ENCODE results near the gene MRPS5. TPM values are rescaled to one million over a fixed set of nuclear protein-coding genes. Genes with fewer than 3 reads are reported as not detected.

The MRPS5 gene
- total RNA-seq, result 10 to 100 TPM; 66.0 to 70.6 TPM
- 10 to 100 TPM; 43.4 to 51.1 TPM for polyA plus RNA-seq

- H3K4me3 ChIP-seq (ENCODE audit: low read length in 2 of 2), result peak within 1 kb of the TSS; percentile 74 to 76
Observed at GRCh38 chr2:95121407-95122196, at the start of gene MRPS5. Gene MRPS5 (minus strand): TSS chr2:95121808. CDS start chr2:95121791, 17 bp downstream.

GRCh38 chr2:95166065-95166763 lies 44.6 kb upstream of the MRPS5 start:
- H3K27me3 Mint-ChIP-seq, result no peaks in the 10 kb centered on the region
- H3K9me3 Mint-ChIP-seq, result peaks cover 0 to 7% (median 0%) of the 10 kb centered on the region in 8 donors
- H3K4me1 Mint-ChIP-seq, result peaks cover 26 to 40% (median 33%) of the 10 kb centered on the region in 4 donors
- Histone ChIP-seq H3K4me3 (ENCODE audit: low read length in 2 of 2) (peak overlapping the region; percentile 88 to 97), H3K36me3 (ENCODE audit: insufficient read depth, low read length) (no peaks in the 10 kb centered on the region), H3K27ac (ENCODE audit: low read depth, low read length) (peak overlapping the region; percentile 89), H3K9me3 (ENCODE audit: control insufficient read depth in 1 of 2, low read length in 2 of 2) (no peaks in the 10 kb centered on the region), H3K27me3 (ENCODE audit: insufficient read depth, low read length) (no peaks in the 10 kb centered on the region), H3K4me1 (ENCODE audit: insufficient read depth, low read length) (peaks cover 21% of the 10 kb centered on the region)
- CTCF ChIA-PET (ENCODE audit: partially characterized antibody), result interaction anchor here (1.4 to 2.4 kb wide), 6 partner anchors 44 to 144 kb away, joined by 4 to 18 read pairs (median 6); partner anchors contain the start of genes MAL and MRPS5
- intact Hi-C loops (cut with micrococcal nuclease), result no loop called here
- peaks cover 9 to 11% of the 10 kb centered on the region in 2 donors for H3K36me3 Mint-ChIP-seq
- H3K27ac Mint-ChIP-seq, result peak overlapping the region; percentile 94 to 99 (median 98)
- POLR2A ChIA-PET (ENCODE audit: partially characterized antibody), result interaction anchor here (0.8 to 2.8 kb wide), 8 partner anchors 40 to 237 kb away, joined by 3 to 36 read pairs (median 4); partner anchors contain the start of genes FAHD2A, MAL and MRPS5
- peak overlapping the region; percentile 95 to 100 (median 100) for H3K4me3 Mint-ChIP-seq
- no peak for DNase-seq

More at GRCh38 chr2:95121407-95122196, at the start of gene MRPS5:
- no peaks in the 10 kb centered on the region for H3K36me3 ChIP-seq (ENCODE audit: insufficient read depth, low read length)
- CTCF ChIA-PET (ENCODE audit: partially characterized antibody), result interaction anchor here (1.0 to 12.1 kb wide), 7 partner anchors 15 to 135 kb away, joined by 3 to 279 read pairs (median 15); partner anchors contain the start of genes MAL, ZNF2 and ZNF514
- POLR2A ChIA-PET (ENCODE audit: partially characterized antibody), result interaction anchor here (0.8 to 4.8 kb wide), 12 partner anchors 33 to 281 kb away, joined by 3 to 78 read pairs (median 7); partner anchors contain the start of genes FAHD2A, MAL, ZNF2 and ZNF514
- intact Hi-C loops (cut with micrococcal nuclease), result loop anchor here (1.0 kb wide), 3 partner anchors 38 to 86 kb away; partner anchors contain the start of genes ZNF2, ZNF514 and ZNF892
- peaks cover 6 to 25% of the 10 kb centered on the region in 2 donors for H3K36me3 Mint-ChIP-seq
- peaks cover 0 to 2% (median 0%) of the 10 kb centered on the region in 8 donors for H3K9me3 Mint-ChIP-seq
- peak within 1 kb of the TSS; percentile 89 to 97 (median 95) for H3K27ac Mint-ChIP-seq
- peaks cover 36 to 55% (median 42%) of the 10 kb centered on the region in 4 donors for H3K4me1 Mint-ChIP-seq
- H3K4me3 Mint-ChIP-seq, result peak within 1 kb of the TSS; percentile 94 to 99 (median 96)
- peaks cover 36% of the 10 kb centered on the region for H3K4me1 ChIP-seq (ENCODE audit: insufficient read depth, low read length)
- no peaks in the 10 kb centered on the region for H3K27me3 ChIP-seq (ENCODE audit: insufficient read depth, low read length)
- H3K27me3 Mint-ChIP-seq, result peaks cover 0 to 2% of the 10 kb centered on the region in 2 donors
- peak within 1 kb of the TSS; percentile 79 for H3K27ac ChIP-seq (ENCODE audit: low read depth, low read length)
- H3K9me3 ChIP-seq (ENCODE audit: control insufficient read depth in 1 of 2, low read length in 2 of 2), result no peaks in the 10 kb centered on the region
- peak; percentile 77 to 86 (median 78) for DNase-seq

DNA sequence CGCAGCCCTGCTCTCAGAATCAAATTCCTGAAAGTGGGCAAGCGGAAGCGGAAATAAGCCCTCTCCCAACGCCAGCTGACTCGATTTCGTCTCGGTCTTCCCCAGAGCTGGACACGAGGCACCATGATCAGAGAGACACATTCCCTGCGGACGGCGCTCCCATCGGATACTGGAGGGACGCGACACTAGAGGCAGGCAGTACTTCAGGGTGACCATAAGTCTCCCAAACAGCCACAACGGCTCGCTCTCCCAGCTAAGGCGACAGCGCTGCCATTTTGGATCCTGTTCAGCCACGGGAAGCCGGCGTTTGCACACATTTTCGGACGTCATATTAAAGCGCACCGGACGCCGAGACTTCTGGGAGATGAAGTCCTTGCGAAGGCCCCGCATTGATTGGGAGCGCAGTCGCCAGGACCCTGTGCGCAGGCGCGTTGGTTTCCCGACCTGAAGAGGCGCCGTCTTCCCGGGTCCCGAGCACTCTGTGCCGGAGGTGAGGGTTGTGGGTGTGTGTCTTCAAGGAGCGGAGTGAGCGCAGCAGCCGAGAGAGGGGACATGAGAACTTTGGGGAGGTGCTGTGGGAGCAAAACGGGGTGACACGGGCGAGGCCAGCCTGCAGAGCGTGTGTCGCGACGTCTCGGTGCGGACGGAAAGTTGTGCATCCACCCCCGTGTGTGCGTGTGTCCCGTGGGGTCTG lies 43.9 kb upstream of the MRPS5 start, which contains the start of gene ZNF2:
ZNF2 (plus strand) TSS at position 439 of the 694 bp plus-strand sequence. CDS start 10,418 bp downstream, outside the sequence.
- no peaks in the 10 kb centered on the region for H3K9me3 ChIP-seq (ENCODE audit: control insufficient read depth in 1 of 2, low read length in 2 of 2)
- no peaks in the 10 kb centered on the region for H3K36me3 ChIP-seq (ENCODE audit: insufficient read depth, low read length)
- peak within 1 kb of the TSS; percentile 89 for H3K27ac ChIP-seq (ENCODE audit: low read depth, low read length)
- peak within 1 kb of the TSS; percentile 88 to 97 for H3K4me3 ChIP-seq (ENCODE audit: low read length in 2 of 2)
- Mint-ChIP-seq H3K9me3 (peaks cover 0 to 7% (median 0%) of the 10 kb centered on the region in 8 donors), H3K36me3 (peaks cover 9 to 11% of the 10 kb centered on the region in 2 donors), H3K27me3 (no peaks in the 10 kb centered on the region), H3K4me1 (peaks cover 24 to 40% (median 34%) of the 10 kb centered on the region in 4 donors), H3K4me3 (peak within 1 kb of the TSS; percentile 95 to 100 (median 100)), H3K27ac (peak within 1 kb of the TSS; percentile 94 to 99 (median 98))
- H3K4me1 ChIP-seq (ENCODE audit: insufficient read depth, low read length), result peaks cover 21% of the 10 kb centered on the region
- CTCF ChIA-PET (ENCODE audit: partially characterized antibody), result interaction anchor here (0.8 to 2.4 kb wide), 11 partner anchors 9 to 143 kb away, joined by 3 to 18 read pairs (median 4); partner anchors contain the start of genes MAL and MRPS5
- POLR2A ChIA-PET (ENCODE audit: partially characterized antibody), result interaction anchor here (0.6 to 2.8 kb wide), 13 partner anchors 9 to 237 kb away, joined by 3 to 36 read pairs (median 4); partner anchors contain the start of genes FAHD2A, MAL and MRPS5
- peak; percentile 95 to 98 (median 96) for DNase-seq
- intact Hi-C loops (cut with micrococcal nuclease), result loop anchor here (1.0 kb wide), 4 partner anchors 42 to 237 kb away; partner anchors contain the start of genes FAHD2A and ZNF892
- no peaks in the 10 kb centered on the region for H3K27me3 ChIP-seq (ENCODE audit: insufficient read depth, low read length)

- Mint-ChIP-seq H3K27me3 (no peaks in the 10 kb centered on the region), H3K27ac (peak overlapping the region; percentile 94 to 99 (median 98)), H3K9me3 (peaks cover 0 to 7% (median 0%) of the 10 kb centered on the region in 8 donors), H3K4me3 (peak overlapping the region; percentile 95 to 100 (median 100)), H3K36me3 (peaks cover 9 to 11% of the 10 kb centered on the region in 2 donors), H3K4me1 (peaks cover 26 to 43% (median 37%) of the 10 kb centered on the region in 4 donors)
- no peaks in the 10 kb centered on the region for H3K36me3 ChIP-seq (ENCODE audit: insufficient read depth, low read length)
- peaks cover 25% of the 10 kb centered on the region for H3K4me1 ChIP-seq (ENCODE audit: insufficient read depth, low read length)
- intact Hi-C loops (cut with micrococcal nuclease), result loop anchor here (1.0 kb wide), 4 partner anchors 42 to 237 kb away; partner anchors contain the start of genes FAHD2A and ZNF892
- peak overlapping the region; percentile 89 for H3K27ac ChIP-seq (ENCODE audit: low read depth, low read length)
- POLR2A ChIA-PET (ENCODE audit: partially characterized antibody), result interaction anchor here (0.6 to 2.8 kb wide), 13 partner anchors 8 to 238 kb away, joined by 3 to 36 read pairs (median 4); partner anchors contain the start of genes FAHD2A, MAL and MRPS5
- no peaks in the 10 kb centered on the region for H3K9me3 ChIP-seq (ENCODE audit: control insufficient read depth in 1 of 2, low read length in 2 of 2)
- no peaks in the 10 kb centered on the region for H3K27me3 ChIP-seq (ENCODE audit: insufficient read depth, low read length)
- CTCF ChIA-PET (ENCODE audit: partially characterized antibody), result interaction anchor here (0.8 to 2.4 kb wide), 12 partner anchors 9 to 239 kb away, joined by 3 to 18 read pairs (median 4); partner anchors contain the start of genes MAL and MRPS5
- no peak for DNase-seq
- peak overlapping the region; percentile 88 to 97 for H3K4me3 ChIP-seq (ENCODE audit: low read length in 2 of 2)
Observed at GRCh38 chr2:95165030-95165370, 43.4 kb upstream of the MRPS5 start.

- Histone ChIP-seq H3K36me3 (ENCODE audit: insufficient read depth, low read length) (peaks cover 4% of the 10 kb centered on the region), H3K9me3 (ENCODE audit: control insufficient read depth in 1 of 2, low read length in 2 of 2) (no peaks in the 10 kb centered on the region), H3K27me3 (ENCODE audit: insufficient read depth, low read length) (no peaks in the 10 kb centered on the region), H3K4me1 (ENCODE audit: insufficient read depth, low read length) (peaks cover 24% of the 10 kb centered on the region), H3K27ac (ENCODE audit: low read depth, low read length) (peak within 1 kb of the TSS; percentile 57), H3K4me3 (ENCODE audit: low read length in 2 of 2) (peak within 1 kb of the TSS; percentile 32 to 74)
- Mint-ChIP-seq H3K9me3 (peaks cover 0 to 16% (median 11%) of the 10 kb centered on the region in 8 donors), H3K4me1 (peaks cover 5 to 35% (median 13%) of the 10 kb centered on the region in 4 donors), H3K27ac (peak within 1 kb of the TSS; percentile 77 to 95 (median 89)), H3K27me3 (no peaks in the 10 kb centered on the region), H3K4me3 (peak within 1 kb of the TSS; percentile 86 to 94 (median 90)), H3K36me3 (peaks cover 21 to 22% of the 10 kb centered on the region in 2 donors)
- ChIA-PET CTCF (ENCODE audit: partially characterized antibody) (interaction anchor here (2.5 to 2.7 kb wide), 2 partner anchors 39 to 82 kb away, joined by 15 to 17 read pairs; partner anchors contain the start of gene MRPS5), POLR2A (ENCODE audit: partially characterized antibody) (interaction anchor here (0.8 to 2.2 kb wide), 10 partner anchors 9 to 137 kb away, joined by 3 to 42 read pairs (median 6); partner anchors contain the start of genes MAL and MRPS5)
- peak; percentile 70 to 82 (median 74) for DNase-seq
- intact Hi-C loops (cut with micrococcal nuclease), result loop anchor here (1.0 kb wide), 1 partner anchor 38 kb away; no protein-coding TSS in a partner anchor
Observed at GRCh38 chr2:95159690-95160449, 38.3 kb upstream of the MRPS5 start, which contains the start of gene ZNF514. Gene ZNF514 (minus strand): TSS chr2:95159848. CDS start chr2:95153253, 6,595 bp downstream.
